CD4-positive, CD25-positive, alpha-beta regulatory T cell (primary cell): ENCODE data around the gene DHRS3. TPM values are rescaled to one million over a fixed set of nuclear protein-coding genes. Genes with fewer than 3 reads are reported as not detected.

Experiments used
- ATAC-seq, 2 donors: fragments of 150-1000 bp; cut with Tn5 transposase; one replicate each; pipeline ENCODE4 v1.10.0; 2021; ENCODE audit warnings: low read depth in 2 of 2, moderate number of reproducible peaks in 2 of 2, moderate library complexity in 1 of 2
- DNase-seq, 3 donors: peaks; one replicate each; pipeline versions ENCODE4 v3.0.0 to v3.0.0-alpha.2; 2012 to 2022; ENCODE audit warnings: mixed read lengths in 1 of 3
- H3K27ac ChIP-seq: one replicate; pipeline ENCODE4 v1.7.0; 2013; ENCODE audit warnings: mild to moderate bottlenecking, low read length; ENCODE audit not compliant: insufficient read depth, poor library complexity, severe bottlenecking
- H3K27me3 ChIP-seq: one replicate; pipeline ENCODE4 v1.7.0; 2013; ENCODE audit warnings: low read length; ENCODE audit not compliant: control insufficient read depth, insufficient read depth
- H3K36me3 ChIP-seq: one replicate; pipeline ENCODE4 v1.7.0; 2013; ENCODE audit warnings: mild to moderate bottlenecking, low read length, moderate library complexity; ENCODE audit not compliant: control insufficient read depth, insufficient read depth
- H3K4me1 ChIP-seq: 2 replicates; pipeline ENCODE4 v1.7.0; 2013; ENCODE audit warnings: mild to moderate bottlenecking, low read length; ENCODE audit not compliant: insufficient read depth, control insufficient read depth, poor library complexity, severe bottlenecking
- H3K4me3 ChIP-seq: one replicate; pipeline ENCODE4 v1.7.0; 2013; ENCODE audit warnings: low read depth, mild to moderate bottlenecking, low read length, moderate library complexity
- H3K9me3 ChIP-seq, 2 experiments: 1 replicate in 1 of 2; 2 replicates in 1 of 2; pipeline ENCODE4 v1.7.0; 2013; ENCODE audit warnings: low read length in 2 of 2, mild to moderate bottlenecking in 1 of 2, moderate library complexity in 1 of 2; ENCODE audit not compliant: control insufficient read depth in 2 of 2
- H3K27ac Mint-ChIP-seq, 3 donors: one replicate each; pipeline ENCODE4 v1.8.0; 2020 to 2022; ENCODE audit warnings: mild to moderate bottlenecking in 3 of 3, mixed read lengths in 3 of 3, moderate library complexity in 2 of 3
- H3K27me3 Mint-ChIP-seq: one replicate; pipeline ENCODE4 v1.8.0; 2022; ENCODE audit warnings: mild to moderate bottlenecking, mixed read lengths
- H3K36me3 Mint-ChIP-seq: one replicate; pipeline ENCODE4 v1.8.0; 2020; ENCODE audit warnings: mixed read lengths
- H3K4me1 Mint-ChIP-seq, 4 donors: one replicate each; pipeline ENCODE4 v1.8.0; 2020 to 2022; ENCODE audit warnings: mixed read lengths in 4 of 4, mild to moderate bottlenecking in 1 of 4
- H3K4me3 Mint-ChIP-seq, 4 donors: one replicate each; pipeline ENCODE4 v1.8.0; 2020 to 2022; ENCODE audit warnings: mild to moderate bottlenecking in 4 of 4, mixed read lengths in 4 of 4, moderate library complexity in 3 of 4
- H3K9me3 Mint-ChIP-seq, 7 donors: one replicate each; pipeline ENCODE4 v1.8.0; 2020 to 2022; ENCODE audit warnings: mixed read lengths in 7 of 7, mild to moderate bottlenecking in 3 of 7, moderate library complexity in 2 of 7
- polyA plus RNA-seq, 4 donors: library from polyadenylated mRNA; unstranded; fragments of 300-500 nt; fragmentation: Illumina TruSeq; gene quantifications; one replicate each; pipeline ENCODE4 v1.2.3, GENCODE V29; 2021
- total RNA-seq: library from RNA; stranded (reverse); gene quantifications from one replicate; pipeline ENCODE4 v1.2.3, GENCODE V29; 2022

DHRS3 gene
- total and polyA plus RNA-seq, 5 donors from 2014 or later: 8.8 to 25.6 (median 15.2) TPM

DNA sequence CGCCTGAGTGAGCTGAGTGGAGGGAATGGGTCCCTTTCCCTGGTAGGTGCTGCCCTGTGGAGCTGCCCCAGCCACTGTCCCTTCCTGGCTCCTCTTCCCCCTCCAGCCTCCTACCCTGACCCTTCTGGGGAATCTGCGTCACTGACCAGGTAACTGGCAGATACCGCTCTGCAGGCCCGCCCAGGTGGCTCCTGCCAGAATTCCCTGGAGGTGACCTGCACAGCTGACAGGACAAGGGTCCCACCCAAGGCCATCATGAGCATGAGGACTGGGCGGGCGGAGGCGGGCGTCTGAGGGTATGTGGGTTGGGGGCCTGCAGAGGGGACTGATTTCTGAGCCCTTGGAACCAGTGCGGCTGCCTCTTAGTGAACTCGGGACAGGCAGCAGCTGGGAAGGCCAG, 32.5 kb downstream of the DHRS3 start:
- Mint-ChIP-seq H3K27ac (no peak overlapping the region), H3K4me1 (peaks cover 0 to 15% (median 4%) of the 10 kb centered on the region in 4 donors), H3K36me3 (peaks cover 8% of the 10 kb centered on the region), H3K4me3 (no peak overlapping the region), H3K9me3 (no peaks in the 10 kb centered on the region), H3K27me3 (peaks cover 4% of the 10 kb centered on the region)
- Histone ChIP-seq H3K4me1 (no peaks in the 10 kb centered on the region), H3K27me3 (no peaks in the 10 kb centered on the region), H3K36me3 (peaks cover under 1% of the 10 kb centered on the region), H3K4me3 (no peak overlapping the region), H3K9me3 (no peaks in the 10 kb centered on the region), H3K27ac (no peak overlapping the region)
- ATAC-seq: no peak
- DNase-seq: no peak

DNA sequence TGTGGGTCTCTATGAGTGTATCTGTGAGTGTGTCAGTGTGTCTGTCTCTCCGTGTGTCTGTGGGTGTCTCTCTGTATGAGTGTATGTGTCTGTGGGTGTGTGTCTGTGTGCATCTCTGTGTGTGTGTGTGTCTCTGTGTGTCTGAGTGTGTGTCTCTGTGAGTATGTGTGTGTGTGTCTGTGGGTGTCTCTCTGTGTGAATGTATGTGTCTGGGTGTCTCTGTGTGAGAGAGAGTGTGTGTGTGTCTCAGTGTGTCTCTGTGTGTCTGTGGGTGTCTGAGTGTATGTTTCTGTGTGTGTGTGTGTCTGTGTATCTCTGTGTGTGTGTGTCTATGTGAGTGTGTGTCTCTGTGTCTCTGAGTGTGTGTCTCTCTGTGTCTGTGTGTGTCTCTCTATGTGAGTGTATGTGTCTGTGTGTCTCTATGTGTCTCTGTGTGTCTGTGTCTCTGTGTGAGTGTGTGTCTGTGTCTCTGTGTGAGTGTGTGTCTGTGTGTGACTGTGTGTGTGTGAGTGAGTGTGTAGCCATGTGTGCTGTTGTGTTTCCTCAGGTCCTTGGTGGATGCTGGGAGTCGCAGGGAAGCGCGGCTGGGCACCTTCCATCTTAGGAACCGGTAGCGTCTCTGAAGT, 33.0 kb downstream of the DHRS3 start:
- H3K27me3 ChIP-seq: no peaks in the 10 kb centered on the region
- H3K4me1 Mint-ChIP-seq: peaks cover 0 to 15% (median 4%) of the 10 kb centered on the region in 4 donors
- H3K9me3 Mint-ChIP-seq: no peaks in the 10 kb centered on the region
- H3K4me3 ChIP-seq: no peak overlapping the region
- H3K27ac Mint-ChIP-seq: no peak overlapping the region
- ATAC-seq (no peak), DNase-seq (no peak)
- peaks cover 4% of the 10 kb centered on the region for H3K36me3 ChIP-seq
- H3K36me3 Mint-ChIP-seq: peaks cover 11% of the 10 kb centered on the region
- no peak overlapping the region for H3K27ac ChIP-seq
- H3K4me1 ChIP-seq: no peaks in the 10 kb centered on the region
- H3K4me3 Mint-ChIP-seq: no peak overlapping the region
- H3K9me3 ChIP-seq: no peaks in the 10 kb centered on the region
- peaks cover 4% of the 10 kb centered on the region for H3K27me3 Mint-ChIP-seq

DNA sequence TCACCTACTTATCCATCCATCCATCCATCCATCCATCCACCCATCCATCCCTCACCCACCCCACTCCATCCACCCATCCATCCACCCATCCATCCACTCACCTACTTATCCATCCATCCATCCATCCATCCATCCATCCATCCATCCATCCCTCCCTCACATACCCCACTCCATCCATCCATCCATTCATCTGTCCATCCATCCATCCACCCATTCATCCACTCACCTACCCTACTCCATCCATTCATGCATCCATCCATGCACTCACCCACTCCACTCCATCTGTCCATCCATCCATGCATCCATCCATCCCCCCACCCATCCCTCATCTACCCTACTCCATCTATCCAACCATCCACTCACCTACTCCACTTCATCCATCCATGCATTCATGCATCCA, 34.5 kb downstream of the DHRS3 start:
- Histone ChIP-seq H3K27me3 (no peaks in the 10 kb centered on the region), H3K4me3 (no peak overlapping the region), H3K36me3 (peaks cover 4% of the 10 kb centered on the region), H3K4me1 (no peaks in the 10 kb centered on the region), H3K27ac (no peak overlapping the region), H3K9me3 (no peaks in the 10 kb centered on the region)
- DNase-seq (no peak), ATAC-seq (no peak)
- peaks cover 11% of the 10 kb centered on the region for H3K36me3 Mint-ChIP-seq
- H3K27ac Mint-ChIP-seq: no peak overlapping the region
- H3K4me1 Mint-ChIP-seq: peaks cover 0 to 13% (median 4%) of the 10 kb centered on the region in 4 donors
- H3K27me3 Mint-ChIP-seq: peaks cover 4% of the 10 kb centered on the region
- no peaks in the 10 kb centered on the region for H3K9me3 Mint-ChIP-seq
- no peak overlapping the region for H3K4me3 Mint-ChIP-seq

DNA sequence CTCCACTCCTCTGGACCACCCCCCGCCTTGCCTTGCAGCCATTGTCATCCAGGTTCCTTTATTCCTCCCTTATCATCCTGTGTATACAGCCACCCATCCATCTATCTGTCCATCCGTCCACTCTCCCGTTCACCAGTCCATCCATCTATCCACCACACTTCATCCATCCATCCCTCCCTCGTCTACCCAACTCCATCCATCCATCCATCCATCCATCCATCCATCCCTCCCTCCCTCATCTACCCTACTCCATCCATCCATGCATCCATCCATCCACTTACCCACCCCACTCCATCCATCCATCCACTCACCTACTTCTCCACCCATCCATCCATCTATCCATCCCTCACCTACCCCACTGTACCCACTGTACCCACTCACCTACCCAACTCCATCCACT, 35.4 kb downstream of the DHRS3 start:
- Histone ChIP-seq H3K4me1 (no peaks in the 10 kb centered on the region), H3K27ac (no peak overlapping the region), H3K27me3 (no peaks in the 10 kb centered on the region), H3K9me3 (no peaks in the 10 kb centered on the region), H3K36me3 (peaks cover 4% of the 10 kb centered on the region), H3K4me3 (no peak overlapping the region)
- Mint-ChIP-seq H3K4me1 (peaks cover 0 to 5% (median under 1%) of the 10 kb centered on the region in 4 donors), H3K27ac (no peak overlapping the region), H3K36me3 (peaks cover 4% of the 10 kb centered on the region), H3K9me3 (no peaks in the 10 kb centered on the region), H3K4me3 (no peak overlapping the region), H3K27me3 (peaks cover 4% of the 10 kb centered on the region)
- ATAC-seq (no peak), DNase-seq (no peak)

DNA sequence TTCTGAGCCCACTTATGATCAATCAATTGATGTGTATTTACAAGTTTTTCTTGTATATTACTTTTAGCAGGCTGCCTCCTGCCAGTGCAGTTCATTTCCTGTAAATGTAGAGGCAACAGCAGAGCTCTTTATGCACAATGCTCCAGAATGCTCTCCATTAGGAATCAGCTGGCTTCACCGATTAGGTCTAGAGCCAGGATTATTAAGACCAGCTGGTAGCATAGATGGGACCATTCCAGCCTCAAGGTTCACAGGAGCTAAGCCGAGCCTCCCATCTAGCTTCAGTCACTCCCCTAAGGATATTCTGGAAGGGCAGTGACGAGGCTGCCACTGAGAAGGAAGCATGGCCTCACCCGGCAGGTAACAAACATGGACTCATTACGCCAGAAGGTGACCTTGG, 36.8 kb downstream of the DHRS3 start:
- no peak overlapping the region for H3K27ac Mint-ChIP-seq

DNA sequence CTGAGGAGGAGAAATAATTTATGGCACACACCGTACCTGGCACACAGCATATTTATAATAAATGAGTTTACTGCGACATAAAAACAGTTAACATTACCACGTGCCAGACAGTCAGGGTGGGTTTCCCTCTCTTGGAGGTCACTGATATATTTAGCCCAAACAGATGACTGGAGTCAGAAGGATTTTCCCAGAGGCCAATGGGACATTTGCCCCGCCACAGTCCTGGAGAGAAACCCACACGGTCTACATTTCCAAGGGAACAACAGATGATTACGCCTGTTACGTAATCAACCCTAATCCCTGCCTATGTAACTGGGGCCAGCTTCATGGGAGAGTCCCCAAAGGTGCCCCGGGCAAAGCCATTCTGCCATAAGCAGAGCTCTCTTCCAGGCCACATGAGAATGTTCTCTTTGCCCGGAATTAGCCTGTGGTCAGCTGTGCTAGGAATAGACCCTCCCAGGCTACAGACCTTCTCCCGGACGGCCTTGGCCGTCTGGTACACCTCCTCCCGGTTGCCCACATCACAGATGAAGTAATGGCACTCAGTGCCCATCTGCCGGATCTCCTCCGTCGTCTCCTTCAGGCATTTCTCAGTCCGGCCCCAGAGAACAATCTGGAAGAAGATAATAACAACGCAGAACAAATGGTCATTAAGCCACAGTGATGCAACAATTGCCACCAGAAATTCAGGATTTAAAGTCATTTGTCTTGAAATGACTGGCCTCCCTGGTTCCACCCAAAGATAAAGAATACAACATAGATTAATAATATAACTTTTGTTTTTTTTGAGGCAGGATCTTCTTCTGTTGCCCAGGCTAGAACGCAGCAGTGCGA, 37.7 kb downstream of the DHRS3 start:
- H3K4me1 ChIP-seq: no peaks in the 10 kb centered on the region
- H3K9me3 Mint-ChIP-seq: no peaks in the 10 kb centered on the region
- peaks cover 12% of the 10 kb centered on the region for H3K36me3 Mint-ChIP-seq
- no peak overlapping the region for H3K27ac ChIP-seq
- peaks cover 4% of the 10 kb centered on the region for H3K36me3 ChIP-seq
- no peak overlapping the region for H3K4me3 ChIP-seq
- H3K4me3 Mint-ChIP-seq: no peak overlapping the region
- DNase-seq (no peak), ATAC-seq (no peak)
- no peaks in the 10 kb centered on the region for H3K27me3 ChIP-seq
- H3K27me3 Mint-ChIP-seq: no peaks in the 10 kb centered on the region
- H3K9me3 ChIP-seq: no peaks in the 10 kb centered on the region
- no peak overlapping the region for H3K27ac Mint-ChIP-seq
- peaks cover 0 to 2% (median 0%) of the 10 kb centered on the region in 4 donors for H3K4me1 Mint-ChIP-seq

More for the DNA sequence above, 36.8 kb downstream of the DHRS3 start:
- peaks cover 4% of the 10 kb centered on the region for H3K36me3 ChIP-seq
- Mint-ChIP-seq H3K36me3 (peaks cover 12% of the 10 kb centered on the region), H3K4me1 (peaks cover 0 to 2% (median 0%) of the 10 kb centered on the region in 4 donors), H3K9me3 (no peaks in the 10 kb centered on the region), H3K4me3 (no peak overlapping the region), H3K27me3 (no peaks in the 10 kb centered on the region)
- H3K27ac ChIP-seq: no peak overlapping the region
- DNase-seq: no peak
- no peaks in the 10 kb centered on the region for H3K27me3 ChIP-seq
- no peak overlapping the region for H3K4me3 ChIP-seq
- H3K9me3 ChIP-seq: no peaks in the 10 kb centered on the region
- no peaks in the 10 kb centered on the region for H3K4me1 ChIP-seq
- no peak for ATAC-seq

DNA sequence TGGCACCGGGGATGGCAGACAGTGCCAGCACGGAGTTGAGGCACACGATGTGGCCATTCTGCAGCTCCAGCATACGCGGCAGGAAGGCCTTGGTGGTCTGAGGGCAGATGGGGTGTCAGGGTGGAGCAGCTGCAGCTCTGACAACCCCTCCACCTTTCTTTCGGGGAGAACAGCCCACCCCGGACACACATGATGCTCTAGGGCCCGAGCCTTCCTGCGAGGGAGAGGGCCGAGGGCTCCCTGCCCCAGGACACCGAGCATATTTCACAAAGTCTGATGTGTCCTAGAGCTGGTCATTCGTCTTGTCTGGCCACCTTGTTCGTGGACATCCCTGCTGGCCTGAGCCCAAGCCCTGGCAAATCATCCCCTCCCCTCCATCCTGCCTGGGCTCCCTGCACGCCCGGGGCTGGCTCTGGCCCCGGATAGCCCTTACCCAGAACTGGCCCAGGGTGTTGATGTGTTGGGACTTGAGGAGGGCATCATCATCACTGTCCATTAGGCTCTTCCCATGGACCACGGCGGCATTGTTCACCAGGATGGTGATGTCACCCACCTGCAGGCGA, 39.1 kb downstream of the DHRS3 start:
- Mint-ChIP-seq H3K27ac (no peak overlapping the region), H3K27me3 (no peaks in the 10 kb centered on the region), H3K4me3 (no peak overlapping the region), H3K36me3 (peaks cover 12% of the 10 kb centered on the region), H3K4me1 (peaks cover 0 to 2% (median 0%) of the 10 kb centered on the region in 4 donors), H3K9me3 (no peaks in the 10 kb centered on the region)
- ATAC-seq (no peak), DNase-seq (no peak)
- no peak overlapping the region for H3K4me3 ChIP-seq
- peaks cover 4% of the 10 kb centered on the region for H3K36me3 ChIP-seq
- no peak overlapping the region for H3K27ac ChIP-seq
- H3K27me3 ChIP-seq: no peaks in the 10 kb centered on the region
- no peaks in the 10 kb centered on the region for H3K4me1 ChIP-seq
- H3K9me3 ChIP-seq: no peaks in the 10 kb centered on the region
